HepG2 (cell line): ENCODE measurements around the gene PDLIM7. TPM values are rescaled to one million over a fixed set of nuclear protein-coding genes. Genes with fewer than 3 reads are reported as not detected.

ENCODE experiments used
- AKAP8 ChIP-seq: sonication (generic); formaldehyde crosslinking; IDR thresholded peaks from 2 replicates; pipeline ENCODE4 v1.5.1; 2020; ENCODE audit warnings: mild to moderate bottlenecking, missing genetic modification reagents
- HDAC1 ChIP-seq: sonication (generic); formaldehyde crosslinking; IDR thresholded peaks from 2 replicates; pipeline ENCODE4 v1.5.1; 2020; ENCODE audit warnings: mild to moderate bottlenecking, missing genetic modification reagents
- RBM39 ChIP-seq: fragments of 200-400 bp; formaldehyde crosslinking; IDR thresholded peaks from one replicate; pipeline ENCODE4 v1.6.1; 2018; ENCODE audit warnings: antibody characterized with exemption, mild to moderate bottlenecking, low read depth, low read length; ENCODE audit not compliant: poor library complexity, severe bottlenecking
- SOX13 ChIP-seq, 3 experiments: fragments of 450-650 bp in 1 of 3; sonication (generic) in 1 of 3; formaldehyde crosslinking in 1 of 3; IDR thresholded peaks in 2 of 3; conservative IDR thresholded peaks in 1 of 3; 2 replicates each; pipeline versions ENCODE4 v1.5.0 to v1.6.1; 2016 to 2020; ENCODE audit warnings: antibody characterized with exemption in 1 of 3, mild to moderate bottlenecking in 1 of 3, missing compliant biosample characterization in 1 of 3, missing genetic modification reagents in 1 of 3, moderate library complexity in 1 of 3
- TARDBP ChIP-seq: sonication (generic); formaldehyde crosslinking; IDR thresholded peaks from 2 replicates; pipeline ENCODE4 v1.8.0; 2022; ENCODE audit warnings: mild to moderate bottlenecking, missing genetic modification reagents
- ZFP41 ChIP-seq: sonication (generic); formaldehyde crosslinking; IDR thresholded peaks from 2 replicates; pipeline ENCODE4 v1.4.0; 2020; ENCODE audit warnings: mild to moderate bottlenecking, missing genetic modification reagents, borderline replicate concordance
- ZNF124 ChIP-seq: sonication (generic); formaldehyde crosslinking; IDR thresholded peaks from 2 replicates; pipeline ENCODE4 v1.4.0; 2020; ENCODE audit warnings: missing genetic modification reagents
- ZNF543 ChIP-seq: sonication (generic); formaldehyde crosslinking; IDR thresholded peaks from 2 replicates; pipeline ENCODE4 v1.4.0; 2020; ENCODE audit warnings: mild to moderate bottlenecking, missing genetic modification reagents
- ZNF570 ChIP-seq: sonication (generic); formaldehyde crosslinking; IDR thresholded peaks from 2 replicates; pipeline ENCODE4 v1.4.0; 2020; ENCODE audit warnings: mild to moderate bottlenecking, missing genetic modification reagents, borderline replicate concordance
- ZNF839 ChIP-seq: sonication (generic); formaldehyde crosslinking; IDR thresholded peaks from 2 replicates; pipeline ENCODE4 v1.4.0; 2020; ENCODE audit warnings: missing genetic modification reagents, mild to moderate bottlenecking, borderline replicate concordance
- polyA plus RNA-seq, 8 experiments: library from polyadenylated mRNA; depleted of rRNA in 3 of 8; stranded (reverse) in 7 of 8; unstranded in 1 of 8; fragments of >200 nt; fragmentation: Illumina TruSeq in 4 of 8; extraction: Trizol in 4 of 8; gene quantifications; 2 replicates each; pipeline versions ENCODE4 v1.2.1 to v1.2.3, GENCODE V29; 2011 to 2016; ENCODE audit warnings: low read depth in 4 of 8, missing spikeins in 1 of 8, mixed read lengths in 1 of 8; ENCODE audit not compliant: insufficient read depth in 1 of 8
- total RNA-seq, 5 experiments: library from RNA; depleted of rRNA; stranded (reverse); fragments of >200 nt; fragmentation: Illumina TruSeq; extraction: Trizol; gene quantifications; 2 replicates each; pipeline ENCODE4 v1.2.3, GENCODE V29; 2016; ENCODE audit warnings: low read depth in 1 of 5
- TF ChIP-seq, protein P1 (sequence below): sonication (generic); formaldehyde crosslinking; IDR thresholded peaks from 2 replicates; pipeline ENCODE4 v1.4.0; 2020; ENCODE audit warnings: missing genetic modification reagents
- TF ChIP-seq, protein P2 (sequence below): fragments of 450-650 bp; IDR thresholded peaks from 2 replicates; pipeline ENCODE4 v1.6.1; 2017; ENCODE audit warnings: mild to moderate bottlenecking
- TF ChIP-seq, protein P3 (sequence below): IDR thresholded peaks from 2 replicates; pipeline ENCODE4 v1.6.1; 2016; ENCODE audit warnings: missing compliant biosample characterization, missing genetic modification reagents, borderline replicate concordance
- TF ChIP-seq, protein P4 (sequence below): sonication (generic); formaldehyde crosslinking; conservative IDR thresholded peaks from 2 replicates; pipeline ENCODE4 v1.4.0; 2020; ENCODE audit warnings: mild to moderate bottlenecking, missing genetic modification reagents, moderate library complexity
- TF ChIP-seq, protein P5 (sequence below): sonication (generic); formaldehyde crosslinking; IDR thresholded peaks from 2 replicates; pipeline ENCODE4 v1.4.0; 2020; ENCODE audit warnings: missing genetic modification reagents

The PDLIM7 gene
- total and polyA plus RNA-seq, 2 of the 13 experiments (the other 11 are each of a cell fraction or from before 2014, with no cell fraction given) = 21.1 to 31.3 TPM

DNA sequence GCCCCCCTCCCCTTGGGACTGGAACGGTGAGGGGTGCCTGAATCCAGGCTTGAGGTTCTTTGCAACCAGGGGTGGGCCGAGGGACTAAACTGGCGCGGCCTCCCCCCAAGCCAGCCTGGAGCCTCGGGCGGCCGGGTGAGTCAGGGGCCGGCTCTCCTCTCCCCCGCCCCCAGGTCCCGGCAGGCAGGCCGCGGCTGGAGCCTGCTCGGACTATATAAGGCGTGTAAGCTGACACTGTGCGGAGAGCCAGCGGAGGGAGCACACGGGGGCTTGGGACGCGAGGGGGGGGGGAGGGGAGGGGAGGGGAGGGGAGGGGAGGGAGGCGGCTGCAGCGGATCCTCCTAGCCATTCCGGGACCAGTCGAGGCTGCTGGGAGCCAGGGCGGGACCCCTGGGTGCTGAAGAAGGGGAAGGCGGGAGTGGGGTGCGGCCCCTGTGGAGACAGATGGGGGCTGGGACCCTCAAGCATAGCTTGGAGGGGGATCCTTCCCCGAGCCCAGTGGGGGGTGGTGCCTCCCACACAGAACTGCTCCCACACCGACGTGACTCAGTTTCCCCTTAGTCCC, 595 bp downstream of the PDLIM7 start (continued):
- no peak for TF ChIP-seq HDAC1
- TF ChIP-seq, protein P1, sequence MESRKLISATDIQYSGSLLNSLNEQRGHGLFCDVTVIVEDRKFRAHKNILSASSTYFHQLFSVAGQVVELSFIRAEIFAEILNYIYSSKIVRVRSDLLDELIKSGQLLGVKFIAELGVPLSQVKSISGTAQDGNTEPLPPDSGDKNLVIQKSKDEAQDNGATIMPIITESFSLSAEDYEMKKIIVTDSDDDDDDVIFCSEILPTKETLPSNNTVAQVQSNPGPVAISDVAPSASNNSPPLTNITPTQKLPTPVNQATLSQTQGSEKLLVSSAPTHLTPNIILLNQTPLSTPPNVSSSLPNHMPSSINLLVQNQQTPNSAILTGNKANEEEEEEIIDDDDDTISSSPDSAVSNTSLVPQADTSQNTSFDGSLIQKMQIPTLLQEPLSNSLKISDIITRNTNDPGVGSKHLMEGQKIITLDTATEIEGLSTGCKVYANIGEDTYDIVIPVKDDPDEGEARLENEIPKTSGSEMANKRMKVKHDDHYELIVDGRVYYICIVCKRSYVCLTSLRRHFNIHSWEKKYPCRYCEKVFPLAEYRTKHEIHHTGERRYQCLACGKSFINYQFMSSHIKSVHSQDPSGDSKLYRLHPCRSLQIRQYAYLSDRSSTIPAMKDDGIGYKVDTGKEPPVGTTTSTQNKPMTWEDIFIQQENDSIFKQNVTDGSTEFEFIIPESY (CRISPR knock-in tag) = no peak
- TF ChIP-seq TARDBP (CRISPR knock-in tag) = 0 out of 2 replicates have a peak, but pooled peaks have one; percentile 4
- no peak for TF ChIP-seq ZFP41 (CRISPR knock-in tag)
- TF ChIP-seq, protein P2, sequence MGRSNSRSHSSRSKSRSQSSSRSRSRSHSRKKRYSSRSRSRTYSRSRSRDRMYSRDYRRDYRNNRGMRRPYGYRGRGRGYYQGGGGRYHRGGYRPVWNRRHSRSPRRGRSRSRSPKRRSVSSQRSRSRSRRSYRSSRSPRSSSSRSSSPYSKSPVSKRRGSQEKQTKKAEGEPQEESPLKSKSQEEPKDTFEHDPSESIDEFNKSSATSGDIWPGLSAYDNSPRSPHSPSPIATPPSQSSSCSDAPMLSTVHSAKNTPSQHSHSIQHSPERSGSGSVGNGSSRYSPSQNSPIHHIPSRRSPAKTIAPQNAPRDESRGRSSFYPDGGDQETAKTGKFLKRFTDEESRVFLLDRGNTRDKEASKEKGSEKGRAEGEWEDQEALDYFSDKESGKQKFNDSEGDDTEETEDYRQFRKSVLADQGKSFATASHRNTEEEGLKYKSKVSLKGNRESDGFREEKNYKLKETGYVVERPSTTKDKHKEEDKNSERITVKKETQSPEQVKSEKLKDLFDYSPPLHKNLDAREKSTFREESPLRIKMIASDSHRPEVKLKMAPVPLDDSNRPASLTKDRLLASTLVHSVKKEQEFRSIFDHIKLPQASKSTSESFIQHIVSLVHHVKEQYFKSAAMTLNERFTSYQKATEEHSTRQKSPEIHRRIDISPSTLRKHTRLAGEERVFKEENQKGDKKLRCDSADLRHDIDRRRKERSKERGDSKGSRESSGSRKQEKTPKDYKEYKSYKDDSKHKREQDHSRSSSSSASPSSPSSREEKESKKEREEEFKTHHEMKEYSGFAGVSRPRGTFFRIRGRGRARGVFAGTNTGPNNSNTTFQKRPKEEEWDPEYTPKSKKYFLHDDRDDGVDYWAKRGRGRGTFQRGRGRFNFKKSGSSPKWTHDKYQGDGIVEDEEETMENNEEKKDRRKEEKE = no peak
- TF ChIP-seq ZNF570 (CRISPR knock-in tag) = no peak
- TF ChIP-seq RBM39 = no peak
- no peak for TF ChIP-seq SOX13 (IDR thresholded peaks at IDR 0.05)
- TF ChIP-seq SOX13 (CRISPR knock-in tag; conservative IDR thresholded peaks at IDR 0.05 in 1 of 2, IDR thresholded peaks at IDR 0.05 in 1 of 2) = no peak
- no peak for TF ChIP-seq ZNF543 (CRISPR knock-in tag)
- TF ChIP-seq ZNF124 (CRISPR knock-in tag) = no peak
- TF ChIP-seq, protein P3, sequence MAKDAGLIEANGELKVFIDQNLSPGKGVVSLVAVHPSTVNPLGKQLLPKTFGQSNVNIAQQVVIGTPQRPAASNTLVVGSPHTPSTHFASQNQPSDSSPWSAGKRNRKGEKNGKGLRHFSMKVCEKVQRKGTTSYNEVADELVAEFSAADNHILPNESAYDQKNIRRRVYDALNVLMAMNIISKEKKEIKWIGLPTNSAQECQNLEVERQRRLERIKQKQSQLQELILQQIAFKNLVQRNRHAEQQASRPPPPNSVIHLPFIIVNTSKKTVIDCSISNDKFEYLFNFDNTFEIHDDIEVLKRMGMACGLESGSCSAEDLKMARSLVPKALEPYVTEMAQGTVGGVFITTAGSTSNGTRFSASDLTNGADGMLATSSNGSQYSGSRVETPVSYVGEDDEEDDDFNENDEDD = no peak
- no peak for TF ChIP-seq ZNF839 (CRISPR knock-in tag)
- TF ChIP-seq, protein P4, sequence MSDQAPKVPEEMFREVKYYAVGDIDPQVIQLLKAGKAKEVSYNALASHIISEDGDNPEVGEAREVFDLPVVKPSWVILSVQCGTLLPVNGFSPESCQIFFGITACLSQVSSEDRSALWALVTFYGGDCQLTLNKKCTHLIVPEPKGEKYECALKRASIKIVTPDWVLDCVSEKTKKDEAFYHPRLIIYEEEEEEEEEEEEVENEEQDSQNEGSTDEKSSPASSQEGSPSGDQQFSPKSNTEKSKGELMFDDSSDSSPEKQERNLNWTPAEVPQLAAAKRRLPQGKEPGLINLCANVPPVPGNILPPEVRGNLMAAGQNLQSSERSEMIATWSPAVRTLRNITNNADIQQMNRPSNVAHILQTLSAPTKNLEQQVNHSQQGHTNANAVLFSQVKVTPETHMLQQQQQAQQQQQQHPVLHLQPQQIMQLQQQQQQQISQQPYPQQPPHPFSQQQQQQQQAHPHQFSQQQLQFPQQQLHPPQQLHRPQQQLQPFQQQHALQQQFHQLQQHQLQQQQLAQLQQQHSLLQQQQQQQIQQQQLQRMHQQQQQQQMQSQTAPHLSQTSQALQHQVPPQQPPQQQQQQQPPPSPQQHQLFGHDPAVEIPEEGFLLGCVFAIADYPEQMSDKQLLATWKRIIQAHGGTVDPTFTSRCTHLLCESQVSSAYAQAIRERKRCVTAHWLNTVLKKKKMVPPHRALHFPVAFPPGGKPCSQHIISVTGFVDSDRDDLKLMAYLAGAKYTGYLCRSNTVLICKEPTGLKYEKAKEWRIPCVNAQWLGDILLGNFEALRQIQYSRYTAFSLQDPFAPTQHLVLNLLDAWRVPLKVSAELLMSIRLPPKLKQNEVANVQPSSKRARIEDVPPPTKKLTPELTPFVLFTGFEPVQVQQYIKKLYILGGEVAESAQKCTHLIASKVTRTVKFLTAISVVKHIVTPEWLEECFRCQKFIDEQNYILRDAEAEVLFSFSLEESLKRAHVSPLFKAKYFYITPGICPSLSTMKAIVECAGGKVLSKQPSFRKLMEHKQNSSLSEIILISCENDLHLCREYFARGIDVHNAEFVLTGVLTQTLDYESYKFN = no peak
- no peak for TF ChIP-seq AKAP8 (CRISPR knock-in tag)
- TF ChIP-seq, protein P5, sequence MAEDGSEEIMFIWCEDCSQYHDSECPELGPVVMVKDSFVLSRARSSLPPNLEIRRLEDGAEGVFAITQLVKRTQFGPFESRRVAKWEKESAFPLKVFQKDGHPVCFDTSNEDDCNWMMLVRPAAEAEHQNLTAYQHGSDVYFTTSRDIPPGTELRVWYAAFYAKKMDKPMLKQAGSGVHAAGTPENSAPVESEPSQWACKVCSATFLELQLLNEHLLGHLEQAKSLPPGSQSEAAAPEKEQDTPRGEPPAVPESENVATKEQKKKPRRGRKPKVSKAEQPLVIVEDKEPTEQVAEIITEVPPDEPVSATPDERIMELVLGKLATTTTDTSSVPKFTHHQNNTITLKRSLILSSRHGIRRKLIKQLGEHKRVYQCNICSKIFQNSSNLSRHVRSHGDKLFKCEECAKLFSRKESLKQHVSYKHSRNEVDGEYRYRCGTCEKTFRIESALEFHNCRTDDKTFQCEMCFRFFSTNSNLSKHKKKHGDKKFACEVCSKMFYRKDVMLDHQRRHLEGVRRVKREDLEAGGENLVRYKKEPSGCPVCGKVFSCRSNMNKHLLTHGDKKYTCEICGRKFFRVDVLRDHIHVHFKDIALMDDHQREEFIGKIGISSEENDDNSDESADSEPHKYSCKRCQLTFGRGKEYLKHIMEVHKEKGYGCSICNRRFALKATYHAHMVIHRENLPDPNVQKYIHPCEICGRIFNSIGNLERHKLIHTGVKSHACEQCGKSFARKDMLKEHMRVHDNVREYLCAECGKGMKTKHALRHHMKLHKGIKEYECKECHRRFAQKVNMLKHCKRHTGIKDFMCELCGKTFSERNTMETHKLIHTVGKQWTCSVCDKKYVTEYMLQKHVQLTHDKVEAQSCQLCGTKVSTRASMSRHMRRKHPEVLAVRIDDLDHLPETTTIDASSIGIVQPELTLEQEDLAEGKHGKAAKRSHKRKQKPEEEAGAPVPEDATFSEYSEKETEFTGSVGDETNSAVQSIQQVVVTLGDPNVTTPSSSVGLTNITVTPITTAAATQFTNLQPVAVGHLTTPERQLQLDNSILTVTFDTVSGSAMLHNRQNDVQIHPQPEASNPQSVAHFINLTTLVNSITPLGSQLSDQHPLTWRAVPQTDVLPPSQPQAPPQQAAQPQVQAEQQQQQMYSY (CRISPR knock-in tag) = no peak
